ENCODE measurements around the gene TMEM235.

- TF ChIP-seq CTCF (IDR thresholded peaks at IDR 0.05; ENCODE audit: borderline replicate concordance, extremely low read depth, low read length, poor library complexity, severe bottlenecking) (no peak), EZH2 (IDR thresholded peaks at IDR 0.05; ENCODE audit: borderline replicate concordance, low read depth, low read length, severe bottlenecking) (no peak)
Observed at GRCh38 chr17:78230996-78231935, at the start of gene TMEM235.
